Ovary (tissue), 3 donors: ENCODE data around the gene FBXO2.

Experiments
- POLR2A ChIP-seq: fragments of 450-650 bp; IDR thresholded peaks from one replicate; pipeline ENCODE4 v1.6.1; 2017; ENCODE audit warnings: antibody characterized with exemption, mild to moderate bottlenecking, moderate library complexity
- TF ChIP-seq, protein P1 (sequence below), 3 donors: fragments of 450-650 bp in 2 of 3; fragments of 200-600 bp in 1 of 3; IDR thresholded peaks; one replicate each; pipeline versions ENCODE4 v1.5.1 to v1.8.0; 2016 to 2022; ENCODE audit warnings: antibody characterized with exemption in 3 of 3, mild to moderate bottlenecking in 1 of 3
- donor health status: DM: no; HTN: no; CAD: no.

DNA sequence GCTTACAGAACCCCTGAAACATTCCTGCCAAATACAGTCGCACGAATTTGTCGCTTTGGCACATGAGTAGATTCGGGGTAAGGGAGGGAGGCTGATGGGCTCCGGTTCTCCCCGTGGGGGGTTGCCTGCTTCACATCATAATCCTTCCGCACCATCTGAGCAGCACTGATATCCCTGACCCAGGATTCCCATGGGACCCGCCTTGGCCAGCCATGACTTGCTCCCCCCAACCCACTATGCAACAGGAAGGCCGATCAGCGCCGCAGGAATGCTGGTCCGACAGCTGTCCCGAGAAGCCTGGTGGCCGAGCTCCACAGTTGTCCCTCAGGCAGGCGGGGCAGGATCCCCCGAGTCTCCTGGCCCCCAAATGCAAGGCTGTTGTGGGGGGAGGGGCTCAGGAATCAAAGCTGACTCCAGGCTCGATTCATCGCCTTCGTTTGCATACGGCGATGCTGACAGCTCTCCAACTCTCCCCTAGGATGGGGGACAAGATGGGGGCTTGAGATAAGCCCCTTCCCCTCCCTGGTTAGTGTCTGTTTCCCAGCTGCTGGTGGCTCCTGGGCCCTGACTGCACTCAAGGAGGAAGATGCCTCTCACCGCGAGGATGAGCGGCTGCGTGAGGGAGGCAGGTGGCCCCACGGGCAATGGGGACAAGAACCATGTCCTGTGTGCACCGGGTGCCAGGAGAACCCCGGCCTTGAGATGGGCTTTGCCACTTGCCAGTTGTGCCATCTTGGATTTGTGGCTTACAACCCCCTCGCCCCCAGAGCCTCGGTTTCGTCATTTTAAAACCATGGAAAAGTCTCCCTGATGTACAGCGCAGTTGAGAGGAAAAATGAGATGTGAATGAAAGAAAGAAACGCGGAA lies 46.6 kb upstream of the FBXO2 start:
- TF ChIP-seq, protein P1, sequence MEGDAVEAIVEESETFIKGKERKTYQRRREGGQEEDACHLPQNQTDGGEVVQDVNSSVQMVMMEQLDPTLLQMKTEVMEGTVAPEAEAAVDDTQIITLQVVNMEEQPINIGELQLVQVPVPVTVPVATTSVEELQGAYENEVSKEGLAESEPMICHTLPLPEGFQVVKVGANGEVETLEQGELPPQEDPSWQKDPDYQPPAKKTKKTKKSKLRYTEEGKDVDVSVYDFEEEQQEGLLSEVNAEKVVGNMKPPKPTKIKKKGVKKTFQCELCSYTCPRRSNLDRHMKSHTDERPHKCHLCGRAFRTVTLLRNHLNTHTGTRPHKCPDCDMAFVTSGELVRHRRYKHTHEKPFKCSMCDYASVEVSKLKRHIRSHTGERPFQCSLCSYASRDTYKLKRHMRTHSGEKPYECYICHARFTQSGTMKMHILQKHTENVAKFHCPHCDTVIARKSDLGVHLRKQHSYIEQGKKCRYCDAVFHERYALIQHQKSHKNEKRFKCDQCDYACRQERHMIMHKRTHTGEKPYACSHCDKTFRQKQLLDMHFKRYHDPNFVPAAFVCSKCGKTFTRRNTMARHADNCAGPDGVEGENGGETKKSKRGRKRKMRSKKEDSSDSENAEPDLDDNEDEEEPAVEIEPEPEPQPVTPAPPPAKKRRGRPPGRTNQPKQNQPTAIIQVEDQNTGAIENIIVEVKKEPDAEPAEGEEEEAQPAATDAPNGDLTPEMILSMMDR (IDR thresholded peaks at IDR 0.05) = no peak
- no peak for TF ChIP-seq POLR2A
